ENCODE measurements around the gene CSNK1G1. TPM values are rescaled to one million over a fixed set of nuclear protein-coding genes. Genes with fewer than 3 reads are reported as not detected.

CSNK1G1 gene
- total and polyA plus RNA-seq, 2 donors, result 7.3 to 11.8 TPM

DNA sequence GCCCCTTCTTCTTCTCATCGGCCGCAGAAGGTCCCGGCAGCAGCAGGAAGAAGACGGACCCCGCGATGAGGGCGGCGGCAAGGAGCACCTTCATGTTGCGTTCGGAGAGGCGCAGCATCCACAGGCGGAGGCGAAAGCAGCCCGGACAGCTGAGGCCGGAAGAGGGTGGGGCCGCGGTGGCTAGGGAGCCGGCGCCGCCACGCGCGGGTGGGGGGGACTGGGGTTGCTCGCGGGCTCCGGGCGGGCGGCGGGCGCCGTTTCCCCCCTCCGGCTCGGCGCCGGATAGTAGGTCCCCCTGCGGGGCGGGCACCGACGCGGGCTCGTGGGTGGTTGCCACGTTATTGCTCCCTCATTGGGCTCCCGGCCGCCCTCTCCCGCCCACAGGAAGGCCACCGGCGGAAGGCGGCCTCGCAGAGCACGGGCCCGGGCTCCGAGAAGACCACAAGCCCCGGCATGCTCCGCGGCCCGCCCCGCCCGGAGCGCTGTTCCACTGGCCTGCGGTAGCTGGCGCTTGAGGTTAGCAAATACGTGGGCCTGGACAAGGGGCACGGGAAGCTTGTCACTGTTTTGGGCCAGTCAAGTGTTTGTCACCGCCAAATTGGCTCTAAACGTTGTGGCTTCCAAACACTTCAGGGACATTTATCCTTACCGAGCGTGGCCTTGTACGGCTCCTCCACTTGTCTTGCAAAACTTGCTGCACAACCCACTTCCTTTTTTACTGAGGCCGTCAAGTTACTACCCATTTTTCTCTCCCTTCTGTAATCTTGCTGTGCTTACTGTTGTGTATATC is 192.9 kb downstream of the CSNK1G1 start, which contains the start of gene PPIB:
PPIB (minus strand) TSS at position 154 of the 790 bp plus-strand sequence; CDS start at position 118, 36 bp downstream.
- Histone ChIP-seq H3K36me3 (ENCODE audit: control insufficient read depth in 2 of 2, insufficient read depth in 2 of 2, low read length in 1 of 2) (peaks cover 30 to 37% of the 10 kb centered on the region in 2 donors), H3K4me3 (ENCODE audit: low read length in 2 of 2) (peak within 1 kb of the TSS; percentile 85 to 94), H3K27ac (ENCODE audit: low read depth in 1 of 2, low read length in 1 of 2) (peak within 1 kb of the TSS; percentile 88 to 92), H3K9me3 (ENCODE audit: control insufficient read depth in 2 of 2, insufficient read depth in 1 of 2, low read length in 1 of 2) (no peaks in the 10 kb centered on the region), H3K27me3 (ENCODE audit: control insufficient read depth in 2 of 2, insufficient read depth in 1 of 2, low read length in 1 of 2) (no peaks in the 10 kb centered on the region), H3K4me1 (ENCODE audit: control insufficient read depth in 2 of 2, insufficient read depth in 2 of 2, low read length in 2 of 2) (peaks cover 10 to 29% of the 10 kb centered on the region in 2 donors)
- under 1% methylated on average over 69 of the region's 69 CpGs for WGBS
- DNase-seq (ENCODE audit: low read depth in 6 of 9, low spot score in 9 of 9), result peak; percentile 84 to 98 (median 95)

DNA sequence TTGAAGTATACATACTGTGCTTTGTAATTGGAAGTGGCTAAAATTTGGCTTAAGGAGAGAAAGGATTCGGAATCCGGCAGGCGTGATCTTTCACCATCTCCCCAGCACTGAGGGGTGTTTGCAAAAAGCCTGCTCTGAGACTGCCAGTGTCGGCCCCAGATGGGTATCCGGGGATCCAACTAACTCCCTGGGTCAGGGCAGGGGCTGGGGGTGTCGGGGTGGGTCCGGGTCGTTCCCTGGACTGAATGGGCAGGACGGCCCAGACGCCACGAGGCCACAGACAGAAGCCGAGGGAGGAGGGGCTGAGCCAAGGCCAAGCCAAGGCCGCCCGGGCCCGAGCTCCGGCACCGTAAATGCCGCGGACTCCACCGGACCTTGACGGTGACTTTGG is 193.5 kb downstream of the CSNK1G1 start:
- Histone ChIP-seq H3K4me1 (ENCODE audit: control insufficient read depth in 2 of 2, insufficient read depth in 2 of 2, low read length in 2 of 2) (peaks cover 10 to 29% of the 10 kb centered on the region in 2 donors), H3K36me3 (ENCODE audit: control insufficient read depth in 2 of 2, insufficient read depth in 2 of 2, low read length in 1 of 2) (peaks cover 36 to 42% of the 10 kb centered on the region in 2 donors), H3K4me3 (ENCODE audit: low read length in 2 of 2) (peak overlapping the region; percentile 85 to 94), H3K9me3 (ENCODE audit: control insufficient read depth in 2 of 2, insufficient read depth in 1 of 2, low read length in 1 of 2) (no peaks in the 10 kb centered on the region), H3K27ac (ENCODE audit: low read depth in 1 of 2, low read length in 1 of 2) (peak overlapping the region; percentile 69 to 88), H3K27me3 (ENCODE audit: control insufficient read depth in 2 of 2, insufficient read depth in 1 of 2, low read length in 1 of 2) (no peaks in the 10 kb centered on the region)
- WGBS, result 1% methylated on average over 21 of the region's 21 CpGs
- no peak for DNase-seq (ENCODE audit: low read depth in 6 of 9, low spot score in 9 of 9)

DNA sequence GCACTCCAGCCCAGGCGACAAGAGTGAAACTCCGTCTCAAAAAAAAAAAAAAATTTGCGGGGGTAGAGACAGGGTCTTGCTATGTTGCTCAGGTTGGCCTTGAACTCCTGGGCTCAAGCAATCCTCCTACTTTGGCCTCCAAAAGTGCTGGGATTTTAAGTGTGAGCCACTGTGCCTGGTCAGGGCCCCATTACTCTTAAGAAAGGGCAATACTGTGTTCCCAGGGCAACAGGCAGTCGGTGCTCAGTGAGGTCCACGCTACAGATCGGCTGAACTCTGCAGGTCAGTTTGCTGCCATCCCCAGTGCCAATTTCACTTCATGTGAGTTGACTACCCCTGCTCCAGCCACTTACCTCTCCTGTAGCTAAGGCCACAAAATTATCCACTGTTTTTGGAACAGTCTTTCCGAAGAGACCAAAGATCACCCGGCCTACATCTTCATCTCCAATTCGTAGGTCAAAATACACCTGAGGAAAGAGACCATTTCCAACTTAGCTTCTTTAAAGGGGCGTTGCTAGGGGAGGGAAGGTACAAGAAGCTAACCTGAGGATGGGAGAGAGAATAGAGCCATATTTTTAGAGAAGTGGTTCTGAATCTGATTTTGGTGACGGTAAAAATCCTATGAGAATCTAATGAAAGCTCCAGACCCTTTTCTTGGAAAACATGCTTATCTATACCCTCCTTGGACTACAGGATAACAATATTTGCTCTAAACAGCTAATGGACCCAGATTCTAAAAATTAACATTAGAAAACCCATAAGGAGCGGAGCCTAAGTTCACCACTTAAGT is 194.1 kb downstream of the CSNK1G1 start:
- H3K27ac ChIP-seq (ENCODE audit: low read depth in 1 of 2, low read length in 1 of 2), result peak overlapping the region in 1 of 2 donors; percentile 69
- H3K4me3 ChIP-seq (ENCODE audit: low read length in 2 of 2), result peak overlapping the region; percentile 85 to 94
- no peaks in the 10 kb centered on the region for H3K27me3 ChIP-seq (ENCODE audit: control insufficient read depth in 2 of 2, insufficient read depth in 1 of 2, low read length in 1 of 2)
- no peak for DNase-seq (ENCODE audit: low read depth in 6 of 9, low spot score in 9 of 9)
- 86% methylated on average over 12 of the region's 12 CpGs for WGBS
- H3K4me1 ChIP-seq (ENCODE audit: control insufficient read depth in 2 of 2, insufficient read depth in 2 of 2, low read length in 2 of 2), result peaks cover 10 to 29% of the 10 kb centered on the region in 2 donors
- no peaks in the 10 kb centered on the region for H3K9me3 ChIP-seq (ENCODE audit: control insufficient read depth in 2 of 2, insufficient read depth in 1 of 2, low read length in 1 of 2)
- H3K36me3 ChIP-seq (ENCODE audit: control insufficient read depth in 2 of 2, insufficient read depth in 2 of 2, low read length in 1 of 2), result peaks cover 42 to 48% of the 10 kb centered on the region in 2 donors

DNA sequence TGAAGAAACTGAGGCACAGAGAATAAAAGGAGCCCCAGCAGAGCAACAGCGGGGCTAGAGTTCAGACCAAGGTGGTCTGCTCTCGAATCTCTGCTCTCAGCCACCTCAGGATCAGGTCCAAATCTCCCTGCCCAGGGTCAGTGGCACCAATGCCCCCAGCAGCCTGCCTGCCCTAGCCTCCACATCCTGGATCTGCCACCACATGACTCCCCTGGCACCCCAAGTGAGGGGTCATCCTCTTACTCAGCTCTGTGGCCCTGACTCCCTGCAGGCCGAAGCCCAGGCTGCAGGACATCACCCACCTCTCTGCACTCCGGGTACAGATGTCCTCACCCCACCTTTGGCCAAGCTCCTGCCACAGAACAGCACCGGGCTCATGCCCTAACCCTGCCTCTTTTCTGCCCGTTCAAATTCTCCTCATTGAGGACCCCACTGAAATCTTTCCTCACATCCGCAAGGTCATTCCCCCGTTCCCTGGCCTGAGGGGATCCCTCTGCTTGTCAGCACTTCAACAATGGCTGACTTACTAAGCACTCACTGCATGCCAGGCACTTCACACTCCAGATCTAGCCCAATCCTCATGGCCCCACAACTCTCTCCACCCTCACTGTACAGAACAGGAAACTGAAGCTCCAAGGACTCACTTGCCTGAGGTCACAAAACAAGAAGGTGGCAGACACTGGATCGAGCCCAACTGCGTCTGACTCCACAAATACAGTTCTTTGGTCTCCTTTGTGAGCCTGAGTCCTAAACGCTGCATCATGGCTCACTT is 197.4 kb downstream of the CSNK1G1 start:
- DNase-seq (ENCODE audit: low read depth in 6 of 9, low spot score in 9 of 9), result no peak
- peaks cover 10 to 28% of the 10 kb centered on the region in 2 donors for H3K4me1 ChIP-seq (ENCODE audit: control insufficient read depth in 2 of 2, insufficient read depth in 2 of 2, low read length in 2 of 2)
- WGBS, result 95% methylated on average over 11 of the region's 11 CpGs
- no peak overlapping the region for H3K4me3 ChIP-seq (ENCODE audit: low read length in 2 of 2)
- H3K27me3 ChIP-seq (ENCODE audit: control insufficient read depth in 2 of 2, insufficient read depth in 1 of 2, low read length in 1 of 2), result no peaks in the 10 kb centered on the region
- H3K36me3 ChIP-seq (ENCODE audit: control insufficient read depth in 2 of 2, insufficient read depth in 2 of 2, low read length in 1 of 2), result peaks cover 71 to 72% of the 10 kb centered on the region in 2 donors
- H3K27ac ChIP-seq (ENCODE audit: low read depth in 1 of 2, low read length in 1 of 2), result no peak overlapping the region
- no peaks in the 10 kb centered on the region for H3K9me3 ChIP-seq (ENCODE audit: control insufficient read depth in 2 of 2, insufficient read depth in 1 of 2, low read length in 1 of 2)

DNA sequence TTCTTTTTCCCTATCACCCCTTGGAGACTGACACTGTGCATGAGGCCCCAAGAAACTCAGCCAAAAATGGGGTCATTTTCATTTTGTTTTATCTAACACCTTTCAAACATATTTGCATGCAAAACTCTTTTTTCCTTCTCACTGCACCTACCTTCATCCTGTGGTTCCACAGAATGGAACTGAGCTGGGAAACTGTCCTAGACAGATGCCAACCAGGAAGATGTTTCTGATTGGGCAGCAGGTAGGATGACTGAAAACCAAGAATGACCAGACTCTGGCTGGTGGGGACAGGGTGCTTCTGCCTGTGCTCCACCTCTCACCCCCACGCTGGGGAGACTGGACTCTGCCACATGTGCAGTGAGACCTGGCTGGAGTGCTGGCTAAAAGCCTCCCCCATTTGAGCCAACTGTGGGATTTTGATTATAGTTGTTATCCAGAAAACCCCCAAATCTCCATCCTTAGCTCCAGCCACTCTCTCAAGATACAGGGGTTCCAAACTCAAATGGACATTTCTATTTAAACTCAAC is 198.3 kb downstream of the CSNK1G1 start:
- Histone ChIP-seq H3K27ac (ENCODE audit: low read depth in 1 of 2, low read length in 1 of 2) (no peak overlapping the region), H3K4me3 (ENCODE audit: low read length in 2 of 2) (no peak overlapping the region), H3K27me3 (ENCODE audit: control insufficient read depth in 2 of 2, insufficient read depth in 1 of 2, low read length in 1 of 2) (peaks cover 7 to 8% of the 10 kb centered on the region in 2 donors), H3K36me3 (ENCODE audit: control insufficient read depth in 2 of 2, insufficient read depth in 2 of 2, low read length in 1 of 2) (peaks cover 71 to 72% of the 10 kb centered on the region in 2 donors), H3K9me3 (ENCODE audit: control insufficient read depth in 2 of 2, insufficient read depth in 1 of 2, low read length in 1 of 2) (no peaks in the 10 kb centered on the region), H3K4me1 (ENCODE audit: control insufficient read depth in 2 of 2, insufficient read depth in 2 of 2, low read length in 2 of 2) (peaks cover 17 to 35% of the 10 kb centered on the region in 2 donors)
- 98% methylated on average over 1 of the region's 1 CpG for WGBS
- DNase-seq (ENCODE audit: low read depth in 6 of 9, low spot score in 9 of 9), result no peak

DNA sequence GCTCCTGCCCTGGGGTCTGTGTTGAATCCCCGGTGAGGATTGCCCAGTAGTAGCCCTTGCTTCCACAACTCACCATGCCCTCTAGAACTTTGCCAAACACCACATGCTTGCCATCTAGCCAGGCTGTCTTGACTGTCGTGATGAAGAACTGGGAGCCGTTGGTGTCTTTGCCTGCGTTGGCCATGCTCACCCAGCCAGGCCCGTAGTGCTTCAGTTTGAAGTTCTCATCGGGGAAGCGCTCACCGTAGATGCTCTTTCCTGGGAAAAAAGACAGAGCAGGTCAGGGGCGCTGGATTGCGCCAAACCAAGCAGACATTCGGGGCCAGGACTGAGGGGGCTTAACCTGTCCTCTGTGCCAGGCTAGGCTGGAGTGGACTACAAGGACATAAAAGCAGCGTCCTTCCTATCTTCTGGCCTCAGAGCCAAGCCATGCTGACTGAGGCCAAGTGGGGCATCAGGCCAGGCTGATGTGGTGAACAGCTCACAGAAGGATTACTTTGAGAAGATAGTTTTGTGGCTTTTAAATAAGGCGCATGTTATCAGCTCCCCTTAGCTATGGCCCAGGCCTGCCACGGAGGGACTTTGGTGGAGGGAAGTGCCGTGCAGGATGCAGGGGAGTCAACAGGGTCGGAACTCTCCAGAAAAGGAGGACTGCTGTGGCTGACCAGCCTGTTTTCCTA is 199.2 kb downstream of the CSNK1G1 start:
- Histone ChIP-seq H3K4me1 (ENCODE audit: control insufficient read depth in 2 of 2, insufficient read depth in 2 of 2, low read length in 2 of 2) (peaks cover 21 to 38% of the 10 kb centered on the region in 2 donors), H3K27me3 (ENCODE audit: control insufficient read depth in 2 of 2, insufficient read depth in 1 of 2, low read length in 1 of 2) (peaks cover 16 to 17% of the 10 kb centered on the region in 2 donors), H3K4me3 (ENCODE audit: low read length in 2 of 2) (no peak overlapping the region), H3K9me3 (ENCODE audit: control insufficient read depth in 2 of 2, insufficient read depth in 1 of 2, low read length in 1 of 2) (no peaks in the 10 kb centered on the region), H3K36me3 (ENCODE audit: control insufficient read depth in 2 of 2, insufficient read depth in 2 of 2, low read length in 1 of 2) (peaks cover 69 to 72% of the 10 kb centered on the region in 2 donors), H3K27ac (ENCODE audit: low read depth in 1 of 2, low read length in 1 of 2) (peak overlapping the region in 1 of 2 donors; percentile 38)
- DNase-seq (ENCODE audit: low read depth in 6 of 9, low spot score in 9 of 9), result no peak
- WGBS, result 97% methylated on average over 16 of the region's 16 CpGs

DNA sequence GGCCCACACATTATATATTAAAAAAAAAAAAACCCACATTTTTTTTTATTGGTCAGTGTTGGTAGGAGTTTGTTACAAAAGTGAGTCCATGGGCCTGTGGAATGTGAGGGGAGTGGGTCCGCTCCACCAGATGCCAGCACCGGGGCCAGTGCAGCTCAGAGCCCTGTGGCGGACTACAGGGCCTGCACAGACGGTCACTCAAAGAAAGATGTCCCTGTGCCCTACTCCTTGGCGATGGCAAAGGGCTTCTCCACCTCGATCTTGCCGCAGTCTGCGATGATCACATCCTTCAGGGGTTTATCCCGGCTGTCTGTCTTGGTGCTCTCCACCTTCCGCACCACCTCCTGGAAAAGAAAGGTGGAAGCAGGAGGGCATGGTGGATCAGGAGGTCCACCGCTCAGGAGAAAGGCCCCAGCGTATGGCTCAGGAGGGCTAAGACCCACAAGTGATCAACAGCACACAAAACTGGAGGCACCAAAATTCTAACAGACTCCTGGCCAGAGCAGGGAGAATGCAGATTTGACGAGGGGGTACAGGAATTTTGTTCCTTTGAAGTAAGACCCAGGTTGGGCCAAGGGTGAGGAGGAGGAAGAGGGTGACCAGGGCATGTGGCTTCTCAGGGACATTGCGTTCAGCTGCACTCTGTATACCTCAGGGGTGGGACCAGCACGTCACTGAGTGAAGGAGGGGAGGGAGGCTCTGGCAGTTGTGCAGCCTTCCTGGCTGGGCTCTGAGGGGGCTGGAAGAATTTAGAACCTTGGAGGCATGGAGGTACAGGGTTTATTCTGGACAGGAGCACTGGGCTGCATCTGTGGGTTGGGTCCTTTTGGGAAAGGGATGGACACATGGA is 199.9 kb downstream of the CSNK1G1 start:
- Histone ChIP-seq H3K4me1 (ENCODE audit: control insufficient read depth in 2 of 2, insufficient read depth in 2 of 2, low read length in 2 of 2) (peaks cover 23 to 36% of the 10 kb centered on the region in 2 donors), H3K9me3 (ENCODE audit: control insufficient read depth in 2 of 2, insufficient read depth in 1 of 2, low read length in 1 of 2) (no peaks in the 10 kb centered on the region), H3K36me3 (ENCODE audit: control insufficient read depth in 2 of 2, insufficient read depth in 2 of 2, low read length in 1 of 2) (peaks cover 61 to 68% of the 10 kb centered on the region in 2 donors), H3K4me3 (ENCODE audit: low read length in 2 of 2) (no peak overlapping the region), H3K27ac (ENCODE audit: low read depth in 1 of 2, low read length in 1 of 2) (no peak overlapping the region), H3K27me3 (ENCODE audit: control insufficient read depth in 2 of 2, insufficient read depth in 1 of 2, low read length in 1 of 2) (peaks cover 20 to 25% of the 10 kb centered on the region in 2 donors)
- DNase-seq (ENCODE audit: low read depth in 6 of 9, low spot score in 9 of 9), result no peak
- WGBS, result 98% methylated on average over 15 of the region's 15 CpGs
